ENCODE results near the gene CENPO.

CENPO gene

DNA sequence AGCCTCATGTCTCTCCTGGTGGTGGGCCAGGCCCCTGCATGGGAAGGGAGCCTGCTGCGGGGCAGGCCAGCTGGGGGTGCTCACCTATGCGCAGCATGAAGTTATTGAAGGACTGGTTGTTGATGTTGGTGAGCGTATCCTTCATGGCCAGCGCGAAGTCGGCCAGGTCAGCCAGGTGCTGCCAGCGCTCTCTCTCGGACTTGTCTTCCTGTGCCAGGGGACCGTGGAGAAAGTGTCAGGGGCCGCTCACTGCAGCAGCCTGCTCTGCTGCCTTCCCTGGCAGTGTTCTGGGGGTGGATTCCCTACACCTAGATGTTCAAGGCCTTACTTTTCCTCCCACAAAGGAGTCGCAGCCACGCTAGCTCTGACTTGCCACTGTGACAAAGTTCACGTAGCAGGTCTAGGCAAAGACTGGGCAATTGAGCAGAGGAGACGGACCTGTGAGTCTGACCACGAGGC, 28.2 kb downstream of the CENPO start:
- ChIA-PET CTCF (interaction anchor here (0.7 kb wide), 1 partner anchor 22 kb away, joined by 4 read pairs; no protein-coding TSS in a partner anchor), POLR2A (no interaction called here)
- DNase-seq (ENCODE audit: extremely low spot score) = no peak
- TF ChIP-seq SUZ12 (IDR thresholded peaks at IDR 0.05) = no peak
- no peak for TF ChIP-seq ZNF384 (IDR thresholded peaks at IDR 0.05)
- TF ChIP-seq LEF1 (IDR thresholded peaks at IDR 0.05; ENCODE audit: borderline replicate concordance) = no peak
- no peak for TF ChIP-seq NFRKB (IDR thresholded peaks at IDR 0.05)
- no peak for TF ChIP-seq ELF4 (IDR thresholded peaks at IDR 0.05)
- TF ChIP-seq ARNT (IDR thresholded peaks at IDR 0.05) = no peak
- TF ChIP-seq FOXK2 (IDR thresholded peaks at IDR 0.05) = no peak
- TF ChIP-seq TARDBP (IDR thresholded peaks at IDR 0.05) = no peak
- no peak for TF ChIP-seq SP1 (IDR thresholded peaks at IDR 0.05)
- TF ChIP-seq BHLHE40 (IDR thresholded peaks at IDR 0.05; ENCODE audit: borderline replicate concordance) = no peak
- TF ChIP-seq L3MBTL2 (conservative IDR thresholded peaks at IDR 0.05) = no peak
- no peak for TF ChIP-seq FOXA1 (IDR thresholded peaks at IDR 0.05)

DNA sequence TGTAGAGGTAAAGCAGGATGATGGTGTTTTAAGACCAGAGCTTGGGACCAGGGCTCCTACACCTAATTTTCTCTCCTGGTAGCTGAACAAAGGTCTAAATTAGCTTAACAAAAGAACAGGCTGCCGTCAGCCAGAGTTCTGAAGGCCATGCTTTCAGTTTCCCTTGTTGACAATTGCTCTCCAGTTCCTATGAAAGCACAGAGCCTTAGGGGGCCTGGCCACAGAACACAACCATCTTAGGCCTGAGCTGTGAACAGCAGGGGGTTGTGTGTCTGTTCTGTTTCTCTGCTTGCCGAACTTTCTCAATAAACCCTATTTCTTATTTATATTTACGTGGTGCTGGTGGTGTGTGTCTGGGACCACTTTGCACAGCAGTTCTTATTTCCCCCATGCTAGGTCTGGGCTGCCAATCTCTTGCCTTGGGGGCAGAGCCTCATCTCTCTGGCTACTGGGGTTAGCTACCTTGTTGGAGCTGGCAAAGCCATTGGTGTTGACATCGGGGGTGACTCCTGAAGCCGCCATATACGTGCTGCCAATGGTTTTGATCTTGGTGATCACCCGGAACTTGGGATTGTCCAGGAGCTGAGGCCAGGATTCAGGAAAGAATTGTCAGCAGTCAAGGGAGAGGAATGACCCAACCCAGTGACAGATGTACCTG, 29.0 kb downstream of the CENPO start:
- POLR2A ChIA-PET = no interaction called here
- CTCF ChIA-PET = no interaction called here
- DNase-seq (ENCODE audit: extremely low spot score) = no peak
- TF ChIP-seq SUZ12 (IDR thresholded peaks at IDR 0.05) = no peak
- TF ChIP-seq TARDBP (IDR thresholded peaks at IDR 0.05) = no peak
- TF ChIP-seq ARNT (IDR thresholded peaks at IDR 0.05) = no peak
- no peak for TF ChIP-seq FOXK2 (IDR thresholded peaks at IDR 0.05)
- TF ChIP-seq, protein P1, sequence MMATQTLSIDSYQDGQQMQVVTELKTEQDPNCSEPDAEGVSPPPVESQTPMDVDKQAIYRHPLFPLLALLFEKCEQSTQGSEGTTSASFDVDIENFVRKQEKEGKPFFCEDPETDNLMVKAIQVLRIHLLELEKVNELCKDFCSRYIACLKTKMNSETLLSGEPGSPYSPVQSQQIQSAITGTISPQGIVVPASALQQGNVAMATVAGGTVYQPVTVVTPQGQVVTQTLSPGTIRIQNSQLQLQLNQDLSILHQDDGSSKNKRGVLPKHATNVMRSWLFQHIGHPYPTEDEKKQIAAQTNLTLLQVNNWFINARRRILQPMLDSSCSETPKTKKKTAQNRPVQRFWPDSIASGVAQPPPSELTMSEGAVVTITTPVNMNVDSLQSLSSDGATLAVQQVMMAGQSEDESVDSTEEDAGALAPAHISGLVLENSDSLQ (IDR thresholded peaks at IDR 0.05) = no peak
- no peak for TF ChIP-seq CTBP1 (IDR thresholded peaks at IDR 0.05; ENCODE audit: borderline replicate concordance)
- no peak for TF ChIP-seq SP1 (IDR thresholded peaks at IDR 0.05)
- no peak for TF ChIP-seq FOXA1 (IDR thresholded peaks at IDR 0.05)
- no peak for TF ChIP-seq ELF4 (IDR thresholded peaks at IDR 0.05)
- no peak for TF ChIP-seq LEF1 (IDR thresholded peaks at IDR 0.05; ENCODE audit: borderline replicate concordance)
- TF ChIP-seq HDGF (IDR thresholded peaks at IDR 0.05; ENCODE audit: borderline replicate concordance) = no peak
- TF ChIP-seq BHLHE40 (IDR thresholded peaks at IDR 0.05; ENCODE audit: borderline replicate concordance) = no peak
- no peak for TF ChIP-seq ZNF384 (IDR thresholded peaks at IDR 0.05)
- no peak for TF ChIP-seq NFRKB (IDR thresholded peaks at IDR 0.05)
- TF ChIP-seq L3MBTL2 (conservative IDR thresholded peaks at IDR 0.05) = no peak
- TF ChIP-seq FOXM1 (IDR thresholded peaks at IDR 0.05; ENCODE audit: borderline replicate concordance) = no peak

DNA sequence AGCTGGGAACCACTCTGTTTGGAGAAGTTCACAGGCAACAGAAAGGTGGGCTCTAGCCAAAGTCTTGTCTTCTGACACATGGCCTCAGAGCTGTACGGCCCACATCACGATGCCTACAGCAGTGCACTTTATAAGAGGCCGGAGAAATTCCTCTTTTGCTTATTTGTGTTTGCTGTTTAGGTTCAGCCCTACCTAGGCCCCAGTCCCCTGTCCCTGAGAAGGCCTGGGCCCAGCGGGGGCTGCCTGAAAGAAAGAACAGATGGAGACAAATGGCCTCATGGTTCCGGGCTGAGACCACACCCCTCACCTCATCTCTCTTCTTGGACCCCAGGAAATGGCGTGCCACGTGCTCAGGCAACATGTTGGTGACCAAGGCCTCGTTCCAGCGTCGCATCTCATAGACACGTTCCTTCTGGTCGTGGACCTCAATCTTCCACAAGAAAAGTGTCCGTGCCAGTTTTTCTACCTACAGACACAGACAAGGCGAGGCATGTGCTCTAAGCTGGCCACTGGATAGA, 30.9 kb downstream of the CENPO start:
- TF ChIP-seq LEF1 (IDR thresholded peaks at IDR 0.05; ENCODE audit: borderline replicate concordance) (no peak), FOXM1 (IDR thresholded peaks at IDR 0.05; ENCODE audit: borderline replicate concordance) (no peak), TARDBP (IDR thresholded peaks at IDR 0.05) (no peak), L3MBTL2 (conservative IDR thresholded peaks at IDR 0.05) (no peak), ZNF384 (IDR thresholded peaks at IDR 0.05) (no peak), FOXA1 (IDR thresholded peaks at IDR 0.05) (no peak), ARNT (IDR thresholded peaks at IDR 0.05) (no peak), SUZ12 (IDR thresholded peaks at IDR 0.05) (no peak), BHLHE40 (IDR thresholded peaks at IDR 0.05; ENCODE audit: borderline replicate concordance) (no peak), SP1 (IDR thresholded peaks at IDR 0.05) (no peak), HDGF (IDR thresholded peaks at IDR 0.05; ENCODE audit: borderline replicate concordance) (no peak), FOXK2 (IDR thresholded peaks at IDR 0.05) (no peak), NFRKB (IDR thresholded peaks at IDR 0.05) (no peak), ELF4 (IDR thresholded peaks at IDR 0.05) (no peak), CTBP1 (IDR thresholded peaks at IDR 0.05; ENCODE audit: borderline replicate concordance) (no peak)
- TF ChIP-seq, protein P1 (IDR thresholded peaks at IDR 0.05) = no peak
- DNase-seq (ENCODE audit: extremely low spot score) = no peak
- ChIA-PET POLR2A (no interaction called here), CTCF (no interaction called here)

DNA sequence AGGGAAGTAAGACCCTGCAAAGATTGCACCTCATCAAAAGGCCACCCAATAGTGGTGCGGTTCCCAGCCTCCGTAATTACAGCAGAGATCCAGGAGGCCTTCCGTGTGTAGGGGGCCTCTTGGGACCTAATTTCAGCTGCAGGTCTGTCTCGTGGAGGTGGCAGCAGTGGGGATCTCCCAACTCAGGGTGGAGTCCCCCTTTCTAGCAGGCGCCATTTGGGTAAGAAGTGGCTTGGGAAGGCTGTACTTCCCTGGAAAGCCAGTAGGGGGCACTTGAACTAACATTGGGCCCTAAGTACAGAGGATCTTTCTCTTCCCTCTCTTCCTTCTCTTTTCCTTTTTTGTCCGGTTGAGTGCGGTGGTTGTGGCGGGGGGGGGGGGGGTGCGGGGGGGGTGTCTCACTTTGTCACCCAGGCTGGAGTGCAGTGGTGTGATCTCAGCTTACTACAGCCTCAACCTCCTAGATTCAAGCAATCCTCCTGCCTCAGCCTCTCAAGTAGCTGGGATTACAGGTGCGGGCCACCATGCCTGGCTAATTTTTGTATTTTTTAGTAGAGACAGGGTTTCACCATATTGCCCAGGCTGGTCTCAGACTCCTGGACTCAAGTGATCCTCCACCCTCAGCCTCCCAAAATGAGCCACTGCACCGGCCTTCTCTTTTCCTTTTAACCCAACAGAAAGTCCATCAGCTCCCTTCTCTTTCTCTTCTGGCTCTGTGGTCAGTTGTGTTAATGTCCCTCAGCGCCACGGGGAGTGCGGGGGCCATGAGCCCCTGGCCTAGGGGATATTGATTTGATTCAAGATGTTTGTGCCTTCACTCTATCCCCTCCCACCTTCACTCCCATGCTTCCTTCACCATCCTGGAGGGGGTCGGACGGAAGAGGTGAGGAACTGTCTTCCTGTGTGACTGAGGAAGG, 32.0 kb downstream of the CENPO start:
- ChIA-PET CTCF (no interaction called here), POLR2A (no interaction called here)
- DNase-seq (ENCODE audit: extremely low spot score) = peak; percentile 44
- TF ChIP-seq TARDBP (IDR thresholded peaks at IDR 0.05) (no peak), ARNT (IDR thresholded peaks at IDR 0.05) (no peak)

DNA sequence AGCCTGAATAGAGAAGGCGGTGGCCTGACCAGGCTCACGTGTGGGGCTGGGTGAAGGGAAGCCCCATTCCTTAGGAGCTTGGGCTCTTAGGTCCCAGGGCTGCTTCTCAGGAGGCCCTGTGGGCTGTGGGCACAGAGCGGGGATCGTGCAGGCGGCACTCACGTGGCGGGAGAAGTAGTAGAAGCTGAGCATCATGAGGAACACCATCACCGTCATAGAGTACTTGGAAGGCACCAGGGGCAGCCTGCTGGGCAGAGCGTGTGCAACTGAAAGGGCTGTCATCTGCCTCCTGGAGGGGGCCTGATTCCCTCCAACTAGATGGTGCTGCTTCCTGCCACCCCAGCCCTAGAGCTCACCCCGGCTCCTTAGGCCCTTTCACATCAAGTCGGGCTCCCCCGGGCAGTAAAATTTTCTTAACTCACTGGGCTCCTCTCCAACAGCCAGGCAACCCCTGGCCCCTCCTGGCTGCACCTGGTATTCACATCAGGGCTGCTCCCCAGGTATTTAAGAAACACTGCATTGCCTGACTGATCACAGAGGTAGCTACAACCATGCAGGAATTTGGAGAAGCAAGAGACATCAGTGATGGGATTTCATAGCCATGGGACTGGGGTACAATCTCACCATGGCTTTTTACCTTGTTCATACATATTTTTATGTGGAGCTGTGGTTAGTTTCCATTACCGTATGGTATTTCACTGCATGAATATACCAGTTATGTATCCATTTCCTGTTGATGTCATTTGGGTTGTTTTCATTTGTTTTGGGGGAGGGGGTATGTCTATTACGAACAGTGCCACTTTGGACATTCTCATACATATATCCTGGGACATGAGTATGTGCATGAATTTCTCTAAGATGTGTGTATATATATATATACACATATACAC, 32.9 kb downstream of the CENPO start:
- ChIA-PET POLR2A (no interaction called here), CTCF (interaction anchor here (2.4 kb wide), 1 partner anchor 403 kb away, joined by 9 read pairs; no protein-coding TSS in a partner anchor)
- no peak for TF ChIP-seq SP1 (IDR thresholded peaks at IDR 0.05)
- no peak for DNase-seq (ENCODE audit: extremely low spot score)

DNA sequence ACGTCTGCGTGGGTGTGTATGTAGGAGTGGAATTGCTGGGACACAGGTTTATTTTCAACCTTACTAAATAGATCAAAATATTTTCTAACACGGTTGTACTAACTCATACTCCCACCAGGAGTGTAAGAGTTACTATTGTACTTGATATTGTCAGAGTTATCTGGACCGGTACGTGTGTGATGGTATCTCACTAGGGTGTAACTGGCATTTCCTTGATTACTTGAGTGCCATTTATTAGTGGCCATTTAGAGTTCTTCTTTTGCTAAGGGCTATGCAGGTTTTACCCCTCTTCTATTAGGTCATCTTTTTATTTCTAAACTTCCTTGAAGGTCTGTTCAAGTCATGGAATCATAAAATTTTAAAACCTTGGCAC, 33.5 kb downstream of the CENPO start:
- CTCF ChIA-PET = interaction anchor here (1.9 to 2.4 kb wide), 2 partner anchors 404 to 418 kb away, joined by 9 to 12 read pairs; no protein-coding TSS in a partner anchor
- POLR2A ChIA-PET = no interaction called here
- TF ChIP-seq CTBP1 (IDR thresholded peaks at IDR 0.05; ENCODE audit: borderline replicate concordance) (no peak), L3MBTL2 (conservative IDR thresholded peaks at IDR 0.05) (no peak), ARNT (IDR thresholded peaks at IDR 0.05) (no peak), NFRKB (IDR thresholded peaks at IDR 0.05) (no peak), FOXM1 (IDR thresholded peaks at IDR 0.05; ENCODE audit: borderline replicate concordance) (no peak), BHLHE40 (IDR thresholded peaks at IDR 0.05; ENCODE audit: borderline replicate concordance) (no peak), HDGF (IDR thresholded peaks at IDR 0.05; ENCODE audit: borderline replicate concordance) (no peak), ZNF384 (IDR thresholded peaks at IDR 0.05) (no peak), FOXK2 (IDR thresholded peaks at IDR 0.05) (no peak), SP1 (IDR thresholded peaks at IDR 0.05) (no peak), FOXA1 (IDR thresholded peaks at IDR 0.05) (no peak), TARDBP (IDR thresholded peaks at IDR 0.05) (no peak), LEF1 (IDR thresholded peaks at IDR 0.05; ENCODE audit: borderline replicate concordance) (no peak), SUZ12 (IDR thresholded peaks at IDR 0.05) (no peak), ELF4 (IDR thresholded peaks at IDR 0.05) (no peak)
- TF ChIP-seq, protein P1 (IDR thresholded peaks at IDR 0.05) = no peak
- no peak for DNase-seq (ENCODE audit: extremely low spot score)
